K562 (cell line): Measurements from ENCODE around the gene CHRM3. TPM values are rescaled to one million over a fixed set of nuclear protein-coding genes. Genes with fewer than 3 reads are reported as not detected.

ENCODE experiments used
- BCL6 ChIP-seq: fragments of 250-450 bp; sonication (Bioruptor Pico); IDR thresholded peaks from 2 replicates; pipeline ENCODE4 v1.4.0; 2020
- CBX3 ChIP-seq, 2 experiments: IDR thresholded peaks; 1 replicate in 1 of 2; 2 replicates in 1 of 2; pipeline ENCODE4 v1.6.1; 2012; ENCODE audit warnings: inconsistent platforms in 2 of 2, low read length in 2 of 2, borderline replicate concordance in 1 of 2, control low read depth in 1 of 2
- DEAF1 ChIP-seq: fragments of 450-650 bp; formaldehyde crosslinking; IDR thresholded peaks from 2 replicates; pipeline ENCODE4 v1.4.0; 2020; ENCODE audit warnings: mild to moderate bottlenecking, moderate library complexity
- GABPB1 ChIP-seq: sonication (generic); formaldehyde crosslinking; IDR thresholded peaks from 2 replicates; pipeline ENCODE4 v1.8.0; 2022; ENCODE audit warnings: mild to moderate bottlenecking, missing genetic modification reagents
- HDAC3 ChIP-seq: fragments of 450-650 bp; IDR thresholded peaks from 2 replicates; pipeline ENCODE4 v1.6.1; 2018; ENCODE audit warnings: borderline replicate concordance, mild to moderate bottlenecking, moderate library complexity; ENCODE audit not compliant: partially characterized antibody
- HNRNPLL ChIP-seq: fragments of 200-400 bp; formaldehyde crosslinking; IDR thresholded peaks from 2 replicates; pipeline ENCODE4 v1.6.1; 2017; ENCODE audit warnings: low read length, low read depth, mild to moderate bottlenecking; ENCODE audit not compliant: poor library complexity, severe bottlenecking
- MTA2 ChIP-seq: fragments of 450-650 bp; IDR thresholded peaks from 2 replicates; pipeline ENCODE4 v1.6.1; 2016; ENCODE audit warnings: low read depth
- NFYB ChIP-seq: IDR thresholded peaks from 2 replicates; pipeline ENCODE4 v1.6.1; 2011; ENCODE audit warnings: mild to moderate bottlenecking, moderate library complexity; ENCODE audit not compliant: insufficient read length; ENCODE audit errors: extremely low read depth
- RREB1 ChIP-seq: fragments of 250-450 bp; sonication (Bioruptor Pico); IDR thresholded peaks from 2 replicates; pipeline ENCODE4 v1.4.0; 2020
- ZNF75A ChIP-seq: fragments of 450-650 bp; formaldehyde crosslinking; IDR thresholded peaks from 2 replicates; pipeline ENCODE4 v1.4.0; 2020; ENCODE audit warnings: mild to moderate bottlenecking
- polyA plus RNA-seq, 8 experiments: library from polyadenylated mRNA; depleted of rRNA in 4 of 8; stranded (reverse) in 5 of 8; unstranded in 3 of 8; fragments of >200 nt; fragmentation: Nextera tagmentation in 2 of 8; fragmentation: Illumina TruSeq in 1 of 8; extraction: Ambion mirVana in 2 of 8; extraction: Trizol in 1 of 8; gene quantifications; 2 replicates each; pipeline versions ENCODE4 v1.2.1 to v1.2.3, GENCODE V29; 2011 to 2014; ENCODE audit warnings: inconsistent platforms in 1 of 8, missing spikeins in 1 of 8
- total RNA-seq, 7 experiments: library from RNA; depleted of rRNA in 6 of 7; stranded (reverse); fragments of >200 nt in 6 of 7; fragmentation: Illumina TruSeq in 2 of 7; extraction: Trizol in 2 of 7; gene quantifications; 2 replicates each; pipeline versions ENCODE4 v1.2.1 to v1.2.3, GENCODE V29; 2011 to 2021; ENCODE audit warnings: low replicate concordance in 1 of 7

The CHRM3 gene
- total and polyA plus RNA-seq, 9 of the 15 experiments (the other 6 are each of a cell fraction or from before 2014, with no cell fraction given), result 0.03 to 0.18 (median 0.05) TPM; not detected in 4

DNA sequence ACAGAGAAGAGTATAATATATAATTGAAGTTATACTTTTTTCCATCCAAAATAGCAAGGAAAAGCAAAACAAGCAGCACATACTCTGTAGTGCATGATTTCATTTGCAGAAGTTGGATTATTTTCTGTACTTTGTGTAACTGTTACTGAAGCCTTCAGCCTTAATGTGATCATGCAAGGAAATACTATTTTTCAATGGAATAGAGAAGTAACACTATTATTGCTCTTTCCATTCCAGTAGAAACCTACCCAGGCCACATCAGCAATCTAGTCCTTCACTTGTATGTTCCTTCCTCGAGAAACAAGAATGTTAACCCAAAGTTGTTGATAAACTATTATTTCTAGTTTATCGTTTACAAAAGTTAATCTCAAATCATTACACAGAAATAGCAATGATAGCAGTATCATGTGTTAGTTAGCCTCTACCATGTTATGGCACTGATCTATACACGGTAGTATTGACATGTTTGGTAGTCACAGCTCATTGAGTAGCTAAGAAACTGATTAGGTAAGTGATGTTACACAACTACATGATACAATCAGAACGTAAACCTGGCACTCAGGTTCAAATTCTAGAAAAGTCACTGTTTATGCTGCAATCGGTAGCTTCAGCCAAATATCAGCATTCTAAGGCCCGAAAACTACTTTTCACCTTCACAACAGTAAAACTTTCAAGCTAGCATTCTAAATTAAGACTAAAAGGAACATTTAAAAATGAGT, 37.6 kb upstream of the CHRM3 start (continued):
- TF ChIP-seq DEAF1 (CRISPR knock-in tag) (no peak), MTA2 (no peak), ZNF75A (CRISPR knock-in tag) (no peak), RREB1 (CRISPR knock-in tag) (no peak), HNRNPLL (no peak), CBX3 (IDR thresholded peaks at IDR 0.05; ENCODE audit: borderline replicate concordance in 1 of 2, low read length in 2 of 2) (no peak), BCL6 (no peak), HDAC3 (no peak), GABPB1 (no peak), NFYB (no peak)
